Right atrium auricular region (tissue), 2 donors: ENCODE data around the gene ETAA1. TPM values are rescaled to one million over a fixed set of nuclear protein-coding genes. Genes with fewer than 3 reads are reported as not detected.

Source experiments
- DNase-seq: peaks from one replicate; pipeline ENCODE4 v3.0.0-alpha.2; 2019; ENCODE audit warnings: low spot score
- H3K27ac ChIP-seq, 2 donors: fragments of 200-600 bp; sonication (generic); 1 replicate in 1 of 2; 2 replicates in 1 of 2; pipeline ENCODE4 v1.5.1; 2016 to 2019
- H3K27me3 ChIP-seq, 2 donors: fragments of 200-600 bp; sonication (generic); one replicate each; pipeline versions ENCODE4 v1.5.1 to v1.6.0; 2017 to 2019
- H3K36me3 ChIP-seq: fragments of 200-600 bp; sonication (generic); one replicate; pipeline ENCODE4 v1.5.1; 2016
- H3K4me1 ChIP-seq, 2 donors: fragments of 200-600 bp; sonication (generic); one replicate each; pipeline versions ENCODE4 v1.5.1 to v1.6.0; 2017 to 2019
- H3K4me3 ChIP-seq, 2 donors: fragments of 200-600 bp; sonication (generic); 1 replicate in 1 of 2; 2 replicates in 1 of 2; pipeline ENCODE4 v1.5.1; 2017 to 2019; ENCODE audit warnings: mild to moderate bottlenecking in 1 of 2, moderate library complexity in 1 of 2
- H3K9me3 ChIP-seq, 2 donors: fragments of 200-600 bp; sonication (generic); one replicate each; pipeline ENCODE4 v1.5.1; 2019
- total RNA-seq, 2 donors: library from RNA; depleted of rRNA; stranded (reverse); fragments of >200 nt; gene quantifications; one replicate each; pipeline ENCODE4 v1.1.0, GENCODE V29; 2016
- TF ChIP-seq, protein P1 (sequence below), 2 donors: fragments of 200-600 bp; sonication (generic); IDR thresholded peaks; one replicate each; pipeline ENCODE4 v1.5.1; 2019; ENCODE audit warnings: antibody characterized with exemption in 2 of 2

Gene ETAA1
- total RNA-seq, 2 donors from 2014 or later, result 7.0 to 7.7 TPM

DNA sequence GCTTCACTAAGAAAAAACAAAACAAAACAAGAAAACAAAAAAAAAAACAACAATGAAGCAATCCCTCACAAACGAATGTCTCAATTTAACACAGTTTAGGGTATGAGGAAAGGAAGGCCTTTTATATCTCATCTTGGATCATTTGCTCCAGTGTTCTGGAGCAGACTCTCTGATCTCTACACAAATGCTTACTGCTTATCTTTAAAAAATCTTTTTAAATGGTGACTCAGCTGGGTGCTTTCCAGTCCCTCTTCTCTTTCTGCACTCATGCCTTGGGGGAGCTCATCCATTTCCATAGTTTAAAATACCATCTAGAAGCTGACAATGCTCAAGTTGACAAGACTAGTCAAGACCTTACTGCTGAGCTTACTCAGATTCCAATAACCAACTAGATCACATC, 56.2 kb downstream of the ETAA1 start:
- TF ChIP-seq, protein P1, sequence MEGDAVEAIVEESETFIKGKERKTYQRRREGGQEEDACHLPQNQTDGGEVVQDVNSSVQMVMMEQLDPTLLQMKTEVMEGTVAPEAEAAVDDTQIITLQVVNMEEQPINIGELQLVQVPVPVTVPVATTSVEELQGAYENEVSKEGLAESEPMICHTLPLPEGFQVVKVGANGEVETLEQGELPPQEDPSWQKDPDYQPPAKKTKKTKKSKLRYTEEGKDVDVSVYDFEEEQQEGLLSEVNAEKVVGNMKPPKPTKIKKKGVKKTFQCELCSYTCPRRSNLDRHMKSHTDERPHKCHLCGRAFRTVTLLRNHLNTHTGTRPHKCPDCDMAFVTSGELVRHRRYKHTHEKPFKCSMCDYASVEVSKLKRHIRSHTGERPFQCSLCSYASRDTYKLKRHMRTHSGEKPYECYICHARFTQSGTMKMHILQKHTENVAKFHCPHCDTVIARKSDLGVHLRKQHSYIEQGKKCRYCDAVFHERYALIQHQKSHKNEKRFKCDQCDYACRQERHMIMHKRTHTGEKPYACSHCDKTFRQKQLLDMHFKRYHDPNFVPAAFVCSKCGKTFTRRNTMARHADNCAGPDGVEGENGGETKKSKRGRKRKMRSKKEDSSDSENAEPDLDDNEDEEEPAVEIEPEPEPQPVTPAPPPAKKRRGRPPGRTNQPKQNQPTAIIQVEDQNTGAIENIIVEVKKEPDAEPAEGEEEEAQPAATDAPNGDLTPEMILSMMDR (IDR thresholded peaks at IDR 0.05), result no peak
- Histone ChIP-seq H3K4me1 (no peaks in the 10 kb centered on the region), H3K9me3 (no peaks in the 10 kb centered on the region), H3K4me3 (no peak overlapping the region), H3K27me3 (no peaks in the 10 kb centered on the region), H3K27ac (no peak overlapping the region), H3K36me3 (no peaks in the 10 kb centered on the region)
- DNase-seq, result no peak

DNA sequence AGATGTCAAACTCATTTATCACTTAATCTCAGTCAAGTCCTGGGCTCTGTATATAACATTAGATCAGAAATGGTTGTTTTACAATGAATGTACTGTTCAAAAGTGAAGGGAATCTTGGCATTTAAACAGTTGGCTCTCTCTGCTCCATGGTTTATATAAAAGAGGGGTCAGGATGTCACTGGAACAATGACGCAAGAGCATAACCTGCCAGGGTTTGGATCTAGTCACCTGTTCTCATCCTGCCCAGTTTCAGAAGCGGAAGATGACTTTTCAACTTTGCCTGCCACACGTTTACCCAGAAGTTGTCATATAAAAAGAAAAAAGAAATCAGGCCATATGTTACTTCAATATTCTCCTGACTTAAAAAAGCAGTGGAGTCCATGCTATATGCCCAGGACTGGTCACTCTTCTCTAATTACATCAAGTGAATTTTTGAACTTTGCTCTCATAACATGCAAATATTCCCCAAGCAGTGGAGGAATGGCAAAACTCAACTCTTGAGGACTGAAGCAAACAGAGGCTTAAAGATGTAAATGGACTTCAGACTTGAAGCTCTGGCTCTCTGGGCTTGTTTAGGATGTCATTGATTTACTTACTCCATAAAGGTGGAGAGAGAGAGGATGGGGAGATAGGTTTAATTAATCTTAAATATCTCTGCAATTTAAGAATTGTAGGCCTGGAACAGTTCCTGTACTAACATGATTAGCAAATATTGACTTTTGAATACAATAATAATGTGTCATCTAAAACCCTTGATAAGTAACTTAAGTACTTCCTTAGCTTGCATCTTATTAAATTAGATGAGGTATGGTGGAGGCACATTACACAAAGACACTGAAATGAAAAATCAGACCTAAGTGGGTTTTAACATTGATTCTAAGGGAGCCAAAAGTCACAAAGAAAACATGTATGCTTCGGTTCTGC, 58.3 kb downstream of the ETAA1 start:
- Histone ChIP-seq H3K9me3 (no peaks in the 10 kb centered on the region), H3K4me3 (no peak overlapping the region), H3K36me3 (no peaks in the 10 kb centered on the region), H3K4me1 (no peaks in the 10 kb centered on the region), H3K27ac (no peak overlapping the region), H3K27me3 (no peaks in the 10 kb centered on the region)
- TF ChIP-seq, protein P1 (IDR thresholded peaks at IDR 0.05), result no peak
- DNase-seq, result no peak

DNA sequence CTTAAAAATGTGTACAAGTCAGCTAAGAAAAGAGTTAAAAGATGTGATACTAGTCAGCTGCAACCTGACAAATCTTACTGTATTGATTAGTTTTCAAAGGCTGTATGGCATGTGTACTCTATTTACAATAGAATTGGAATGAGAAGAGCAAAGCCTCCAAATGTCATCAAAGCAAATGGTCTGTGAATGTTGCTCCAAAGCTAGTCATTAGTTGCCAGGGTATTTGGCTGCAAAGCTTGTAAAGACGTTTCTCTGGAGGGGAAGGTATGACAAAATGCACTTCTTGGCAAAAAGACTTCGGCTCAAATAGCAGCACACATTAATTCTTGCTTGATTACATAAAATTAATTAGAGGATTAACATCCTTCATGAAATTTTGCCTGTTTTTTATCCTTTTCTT, 59.3 kb downstream of the ETAA1 start:
- H3K36me3 ChIP-seq, result no peaks in the 10 kb centered on the region
- DNase-seq, result no peak
- TF ChIP-seq, protein P1 (IDR thresholded peaks at IDR 0.05), result no peak
- H3K27me3 ChIP-seq, result no peaks in the 10 kb centered on the region
- no peak overlapping the region for H3K27ac ChIP-seq
- H3K4me3 ChIP-seq, result no peak overlapping the region
- no peaks in the 10 kb centered on the region for H3K4me1 ChIP-seq
- no peaks in the 10 kb centered on the region for H3K9me3 ChIP-seq

DNA sequence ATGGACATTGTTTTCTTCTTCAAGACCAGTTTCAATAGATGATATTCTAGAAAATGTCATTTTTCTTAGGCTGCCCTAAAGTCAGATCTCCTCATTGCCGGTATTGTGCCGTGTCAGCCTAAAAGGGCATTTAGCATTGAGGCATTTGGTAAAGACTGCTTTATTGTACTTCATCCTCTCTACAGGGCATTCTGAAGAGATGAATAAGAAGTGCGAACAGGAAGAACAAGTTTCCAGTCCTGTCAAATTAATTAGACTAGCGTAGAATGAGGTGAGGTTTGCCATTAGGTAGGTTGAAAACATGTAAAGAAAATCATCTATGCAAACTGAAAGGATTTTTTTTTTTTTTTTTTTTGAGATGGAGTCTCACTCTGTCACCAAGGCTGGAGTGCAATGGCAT, 60.6 kb downstream of the ETAA1 start:
- no peaks in the 10 kb centered on the region for H3K9me3 ChIP-seq
- TF ChIP-seq, protein P1 (IDR thresholded peaks at IDR 0.05), result no peak
- H3K4me3 ChIP-seq, result no peak overlapping the region
- no peaks in the 10 kb centered on the region for H3K4me1 ChIP-seq
- no peak for DNase-seq
- H3K36me3 ChIP-seq, result no peaks in the 10 kb centered on the region
- H3K27ac ChIP-seq, result no peak overlapping the region
- H3K27me3 ChIP-seq, result no peaks in the 10 kb centered on the region

DNA sequence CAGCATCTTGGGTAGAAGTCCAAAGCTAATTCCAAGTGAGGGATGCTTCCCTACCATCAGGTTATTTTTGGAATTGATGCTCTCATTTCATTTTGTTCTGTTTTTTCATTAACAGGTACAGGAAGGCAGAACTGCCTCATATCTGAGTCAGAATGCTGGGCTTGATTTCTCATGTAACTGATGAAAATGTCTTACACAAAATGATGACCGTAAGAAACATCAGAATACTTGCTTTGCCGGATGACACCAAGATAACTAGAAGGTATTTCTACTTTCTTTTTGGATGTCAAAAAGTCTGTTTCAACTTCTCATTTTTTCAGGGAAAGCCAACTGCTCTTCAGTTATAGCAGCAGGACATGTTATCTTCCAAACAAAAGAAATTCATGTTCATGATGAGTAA, 62.6 kb downstream of the ETAA1 start:
- no peak for DNase-seq
- TF ChIP-seq, protein P1 (IDR thresholded peaks at IDR 0.05), result no peak
- H3K4me1 ChIP-seq, result no peaks in the 10 kb centered on the region
- no peak overlapping the region for H3K4me3 ChIP-seq
- H3K9me3 ChIP-seq, result no peaks in the 10 kb centered on the region
- H3K36me3 ChIP-seq, result no peaks in the 10 kb centered on the region
- H3K27me3 ChIP-seq, result no peaks in the 10 kb centered on the region
- H3K27ac ChIP-seq, result no peak overlapping the region
